Sigmoid colon (tissue), 7 donors: ENCODE results near the gene SORT1. TPM values are rescaled to one million over a fixed set of nuclear protein-coding genes. Genes with fewer than 3 reads are reported as not detected.

Experiments used
- DNase-seq: peaks from one replicate; pipeline ENCODE4 v3.0.0-alpha.2; 2019
- H3K27ac ChIP-seq, 4 donors: fragments of 200-600 bp; sonication (generic); one replicate each; pipeline ENCODE4 v1.5.1; 2016 to 2019; ENCODE audit warnings: mild to moderate bottlenecking in 1 of 4
- H3K27me3 ChIP-seq, 3 donors: fragments of 200-600 bp; sonication (generic); one replicate each; pipeline ENCODE4 v1.5.1; 2019; ENCODE audit warnings: mild to moderate bottlenecking in 1 of 3
- H3K36me3 ChIP-seq, 4 donors: fragments of 200-600 bp; sonication (generic); one replicate each; pipeline ENCODE4 v1.5.1; 2016 to 2019
- H3K4me1 ChIP-seq, 4 donors: fragments of 200-600 bp; sonication (generic); one replicate each; pipeline ENCODE4 v1.5.1; 2017 to 2019
- H3K4me3 ChIP-seq, 4 donors: fragments of 200-600 bp; sonication (generic); one replicate each; pipeline ENCODE4 v1.5.1; 2017 to 2019; ENCODE audit warnings: mild to moderate bottlenecking in 2 of 4, moderate library complexity in 1 of 4
- H3K9me3 ChIP-seq, 4 donors: fragments of 200-600 bp in 3 of 4; sonication (generic) in 3 of 4; one replicate each; pipeline versions ENCODE4 v1.5.1 to v1.6.1; 2013 to 2019
- CTCF ChIP-seq, 4 experiments: fragments of 450-650 bp in 3 of 4; fragments of 200-600 bp in 1 of 4; IDR thresholded peaks; one replicate each; pipeline ENCODE4 v1.5.1; 2016 to 2019; ENCODE audit warnings: antibody characterized with exemption in 4 of 4, mild to moderate bottlenecking in 3 of 4, moderate library complexity in 2 of 4
- EP300 ChIP-seq, 4 donors: sonication (generic); formaldehyde crosslinking; IDR thresholded peaks; one replicate each; pipeline ENCODE4 v1.6.1; 2017; ENCODE audit warnings: antibody characterized with exemption in 4 of 4
- POLR2A ChIP-seq, 2 donors: fragments of 450-650 bp; IDR thresholded peaks; one replicate each; pipeline ENCODE4 v1.6.1; 2016; ENCODE audit warnings: antibody characterized with exemption in 2 of 2, mild to moderate bottlenecking in 2 of 2, moderate library complexity in 2 of 2
- POLR2AphosphoS5 ChIP-seq, 4 donors: sonication (generic); formaldehyde crosslinking; IDR thresholded peaks; one replicate each; pipeline ENCODE4 v1.6.1; 2017; ENCODE audit warnings: antibody characterized with exemption in 4 of 4
- WGBS, 2 donors: extraction: QIAGEN DNeasy Blood & Tissue Kit; methylation state at CpG; one replicate each; pipeline ENCODE4 v1.1.7; 2013; 5-methylcytosine and 5-hydroxymethylcytosine counted together
- intact Hi-C: fragments of 100-400 bp; cut with DNase I; formaldehyde crosslinking; loops from one replicate; pipeline ENCODE4 v1.15.1; 2023
- polyA plus RNA-seq, 3 donors: library from polyadenylated mRNA; stranded (reverse); fragments of 200-250 nt; gene quantifications; one replicate each; pipeline ENCODE4 v1.2.3, GENCODE V29; 2013
- total RNA-seq, 4 donors: library from RNA; depleted of rRNA; stranded (reverse); fragments of >200 nt; gene quantifications; one replicate each; pipeline ENCODE4 v1.1.0, GENCODE V29; 2016
- donor health status: healthy with polysubstance abuse.
- donor health status: Bipolar disorder and iron deficiency.
- donor health status: healthy.

SORT1 gene
- total and polyA plus RNA-seq, 7 donors = 7.2 to 55.1 (median 37.0) TPM

GRCh38 chr1:109373126-109373525 lies 24.6 kb downstream of the SORT1 start:
- 16 to 47% methylated on average over 5 of the region's 5 CpGs for WGBS, 2 donors
- no peaks in the 10 kb centered on the region for H3K27me3 ChIP-seq
- no peaks in the 10 kb centered on the region for H3K9me3 ChIP-seq
- H3K36me3 ChIP-seq = no peaks in the 10 kb centered on the region
- H3K4me1 ChIP-seq = peaks cover 0 to 64% (median 49%) of the 10 kb centered on the region in 4 donors
- H3K27ac ChIP-seq = peak overlapping the region in 3 of 4 donors; percentile 29 to 92 (median 91)
- H3K4me3 ChIP-seq = no peak overlapping the region
- TF ChIP-seq POLR2A (IDR thresholded peaks at IDR 0.05) (no peak), CTCF (IDR thresholded peaks at IDR 0.05) (no peak), POLR2AphosphoS5 (IDR thresholded peaks at IDR 0.05) (no peak), EP300 (IDR thresholded peaks at IDR 0.05) (no peak)
- DNase-seq = no peak
- intact Hi-C loops = no loop called here

GRCh38 chr1:109372281-109372680 lies 25.4 kb downstream of the SORT1 start:
- Histone ChIP-seq H3K4me3 (no peak overlapping the region), H3K9me3 (no peaks in the 10 kb centered on the region), H3K4me1 (peaks cover 0 to 64% (median 45%) of the 10 kb centered on the region in 4 donors), H3K27ac (peak overlapping the region; percentile 76 to 92 (median 88)), H3K27me3 (no peaks in the 10 kb centered on the region), H3K36me3 (peaks cover 0 to 3% (median under 1%) of the 10 kb centered on the region in 4 donors)
- no peak for DNase-seq
- 92 to 93% methylated on average over 6 of the region's 6 CpGs for whole genome bisulfite sequencing, 2 donors
- no peak for TF ChIP-seq POLR2A (IDR thresholded peaks at IDR 0.05)
- TF ChIP-seq CTCF (IDR thresholded peaks at IDR 0.05) = no peak
- TF ChIP-seq POLR2AphosphoS5 (IDR thresholded peaks at IDR 0.05) = no peak
- TF ChIP-seq EP300 (IDR thresholded peaks at IDR 0.05) = no peak
- intact Hi-C loops = no loop called here

- Histone ChIP-seq H3K27ac (peak overlapping the region; percentile 76 to 92 (median 88)), H3K9me3 (no peaks in the 10 kb centered on the region), H3K27me3 (no peaks in the 10 kb centered on the region), H3K4me1 (peaks cover 0 to 57% (median 42%) of the 10 kb centered on the region in 4 donors), H3K4me3 (peak overlapping the region in 3 of 4 donors; percentile 6 to 29 (median 22)), H3K36me3 (peaks cover 0 to 12% (median 8%) of the 10 kb centered on the region in 4 donors)
- intact Hi-C loops = no loop called here
- DNase-seq = peak; percentile 74
- TF ChIP-seq EP300 (IDR thresholded peaks at IDR 0.05) (no peak), POLR2AphosphoS5 (IDR thresholded peaks at IDR 0.05) (peak; percentile 37 to 64 (median 48))
- 68 to 79% methylated on average over 4 of the region's 4 CpGs for WGBS, 2 donors
Measured at GRCh38 chr1:109371341-109371739, 26.4 kb downstream of the SORT1 start.

- Histone ChIP-seq H3K4me3 (peak overlapping the region in 3 of 4 donors; percentile 6 to 29 (median 22)), H3K36me3 (peaks cover 0 to 18% (median 9%) of the 10 kb centered on the region in 4 donors), H3K4me1 (peaks cover 0 to 57% (median 42%) of the 10 kb centered on the region in 4 donors), H3K9me3 (no peaks in the 10 kb centered on the region), H3K27ac (peak overlapping the region; percentile 76 to 92 (median 88)), H3K27me3 (no peaks in the 10 kb centered on the region)
- TF ChIP-seq EP300 (IDR thresholded peaks at IDR 0.05) = peak in 2 of 4 donors; percentile 13 to 53
- TF ChIP-seq POLR2A (IDR thresholded peaks at IDR 0.05) = no peak
- TF ChIP-seq POLR2AphosphoS5 (IDR thresholded peaks at IDR 0.05) = peak in 1 of 4 donors; percentile 34
- no peak for TF ChIP-seq CTCF (IDR thresholded peaks at IDR 0.05)
- 33 to 70% methylated on average over 7 of the region's 7 CpGs for WGBS, 2 donors
- intact Hi-C loops = no loop called here
- DNase-seq = no peak
Measured at GRCh38 chr1:109370712-109371340, 26.9 kb downstream of the SORT1 start.

GRCh38 chr1:109369167-109369746 lies 28.5 kb downstream of the SORT1 start:
- Histone ChIP-seq H3K36me3 (peaks cover 0 to 22% (median 9%) of the 10 kb centered on the region in 4 donors), H3K4me3 (no peak overlapping the region), H3K9me3 (no peaks in the 10 kb centered on the region), H3K27ac (peak overlapping the region; percentile 76 to 92 (median 88)), H3K27me3 (no peaks in the 10 kb centered on the region), H3K4me1 (peaks cover 0 to 57% (median 44%) of the 10 kb centered on the region in 4 donors)
- TF ChIP-seq EP300 (IDR thresholded peaks at IDR 0.05) = no peak
- TF ChIP-seq POLR2A (IDR thresholded peaks at IDR 0.05) = no peak
- TF ChIP-seq POLR2AphosphoS5 (IDR thresholded peaks at IDR 0.05) = no peak
- TF ChIP-seq CTCF (IDR thresholded peaks at IDR 0.05) = no peak
- DNase-seq = no peak
- intact Hi-C loops = no loop called here
- WGBS, 2 donors = 83 to 91% methylated on average over 6 of the region's 6 CpGs
